ENCODE measurements around the gene FAM193B.

GRCh38 chr5:177483994-177484901 lies 70.1 kb downstream of the FAM193B start:
- TF ChIP-seq CTCF (IDR thresholded peaks at IDR 0.05; ENCODE audit: low read depth, low read length), result no peak
- no peak for TF ChIP-seq EZH2phosphoT487 (IDR thresholded peaks at IDR 0.05; ENCODE audit: low read depth)
